H9 (cell line): ENCODE data around the gene TNFAIP8L3. TPM values are rescaled to one million over a fixed set of nuclear protein-coding genes. Genes with fewer than 3 reads are reported as not detected.
"Not testable (repeated sequence)": the region's sequence is repeated elsewhere in the genome, so short reads cannot be mapped to it uniquely, and the experiment has no call there.

ENCODE experiments used
- DNase-seq: peaks from one replicate; pipeline ENCODE4 v3.0.0-alpha.2; 2017
- H2AFZ ChIP-seq: one replicate; pipeline ENCODE4 v1.6.1; 2013; ENCODE audit warnings: mild to moderate bottlenecking, low read length, control low read depth, moderate library complexity
- H2AK5ac ChIP-seq: 2 replicates; pipeline ENCODE4 v1.6.1; 2013; ENCODE audit warnings: low read length, control low read depth, mixed read lengths; ENCODE audit not compliant: insufficient read length
- H2BK120ac ChIP-seq: one replicate; pipeline ENCODE4 v1.6.1; 2013; ENCODE audit warnings: low read depth, mild to moderate bottlenecking, low read length, control low read depth, inconsistent platforms; ENCODE audit not compliant: poor library complexity, severe bottlenecking
- H2BK12ac ChIP-seq: 2 replicates; pipeline ENCODE4 v1.6.1; 2013; ENCODE audit warnings: low read length, control low read depth, mixed read lengths, low read depth; ENCODE audit not compliant: insufficient read length
- H2BK15ac ChIP-seq: 2 replicates; pipeline ENCODE4 v1.6.1; 2013; ENCODE audit warnings: low read depth, low read length, control low read depth
- H2BK20ac ChIP-seq: one replicate; pipeline ENCODE4 v1.6.1; 2013; ENCODE audit warnings: low read depth, mild to moderate bottlenecking, low read length, control low read depth, inconsistent platforms; ENCODE audit not compliant: poor library complexity, severe bottlenecking
- H2BK5ac ChIP-seq: 2 replicates; pipeline ENCODE4 v1.6.1; 2013; ENCODE audit warnings: low read length, control low read depth, mixed read lengths; ENCODE audit not compliant: insufficient read length
- H3K14ac ChIP-seq: 2 replicates; pipeline ENCODE4 v1.6.1; 2013; ENCODE audit warnings: low read length, control low read depth; ENCODE audit not compliant: insufficient read depth
- H3K18ac ChIP-seq: 2 replicates; pipeline ENCODE4 v1.6.1; 2013; ENCODE audit warnings: low read depth, mild to moderate bottlenecking, mixed read lengths, low read length, control low read depth; ENCODE audit not compliant: insufficient read length
- H3K23ac ChIP-seq: 2 replicates; pipeline ENCODE4 v1.6.1; 2013; ENCODE audit warnings: low read length, control low read depth, mixed read lengths, low read depth; ENCODE audit not compliant: insufficient read length
- H3K23me2 ChIP-seq: 2 replicates; pipeline ENCODE4 v1.6.1; 2013; ENCODE audit warnings: low read depth, mild to moderate bottlenecking, mixed read lengths, low read length, control low read depth; ENCODE audit not compliant: insufficient read length, poor library complexity, severe bottlenecking
- H3K27ac ChIP-seq: 2 replicates; pipeline ENCODE4 v1.5.1; 2013; ENCODE audit warnings: low read length, control low read depth, mixed read lengths, low read depth; ENCODE audit not compliant: insufficient read length
- H3K27me3 ChIP-seq: 2 replicates; pipeline ENCODE4 v1.6.1; 2013; ENCODE audit warnings: low read length, control low read depth, inconsistent platforms; ENCODE audit not compliant: insufficient read depth
- H3K4ac ChIP-seq: 2 replicates; pipeline ENCODE4 v1.6.1; 2013; ENCODE audit warnings: low read depth, mild to moderate bottlenecking, control low read depth, inconsistent platforms, low read length, moderate library complexity
- H3K4me1 ChIP-seq: 2 replicates; pipeline ENCODE4 v1.6.1; 2013; ENCODE audit warnings: low read length, control low read depth, inconsistent platforms; ENCODE audit not compliant: insufficient read depth
- H3K4me2 ChIP-seq: 2 replicates; pipeline ENCODE4 v1.6.1; 2013; ENCODE audit warnings: low read length, control low read depth, mixed read lengths; ENCODE audit not compliant: insufficient read length, insufficient read depth
- H3K56ac ChIP-seq: 2 replicates; pipeline ENCODE4 v1.6.1; 2013; ENCODE audit warnings: low read depth, mild to moderate bottlenecking, mixed read lengths, low read length, control low read depth; ENCODE audit not compliant: insufficient read length
- H3K79me1 ChIP-seq: 2 replicates; pipeline ENCODE4 v1.6.1; 2013; ENCODE audit warnings: low read depth, mild to moderate bottlenecking, moderate library complexity, low read length, control low read depth, inconsistent platforms; ENCODE audit not compliant: insufficient read depth, poor library complexity, severe bottlenecking
- H3K79me2 ChIP-seq: 2 replicates; pipeline ENCODE4 v1.6.1; 2013; ENCODE audit warnings: low read length, control low read depth, inconsistent platforms; ENCODE audit not compliant: insufficient read depth
- H3K9ac ChIP-seq: 2 replicates; pipeline ENCODE4 v1.6.1; 2013; ENCODE audit warnings: low read length, control low read depth, mixed read lengths; ENCODE audit not compliant: insufficient read length; ENCODE audit errors: extremely low read depth
- H3K9me3 ChIP-seq: one replicate; pipeline ENCODE4 v1.6.1; 2013; ENCODE audit warnings: low read depth, low read length, inconsistent platforms; ENCODE audit not compliant: control insufficient read depth
- H3T11ph ChIP-seq: one replicate; pipeline ENCODE4 v1.6.1; 2013; ENCODE audit warnings: mild to moderate bottlenecking, low read length, control low read depth, inconsistent platforms
- H4K20me1 ChIP-seq: one replicate; pipeline ENCODE4 v1.6.1; 2013; ENCODE audit not compliant: control insufficient read depth, insufficient read length, insufficient read depth
- H4K5ac ChIP-seq: 2 replicates; pipeline ENCODE4 v1.6.1; 2013; ENCODE audit warnings: low read depth, mild to moderate bottlenecking, mixed read lengths, low read length, control low read depth; ENCODE audit not compliant: insufficient read length
- H4K8ac ChIP-seq: replicated peaks from 2 replicates; pipeline ENCODE4 v1.6.1; 2013; ENCODE audit warnings: low read length, control low read depth, mixed read lengths, low read depth; ENCODE audit not compliant: insufficient read length
- H4K91ac ChIP-seq: 2 replicates; pipeline ENCODE4 v1.6.1; 2013; ENCODE audit warnings: low read depth, mild to moderate bottlenecking, moderate library complexity, mixed read lengths, low read length, control low read depth; ENCODE audit not compliant: insufficient read length
- H3K27ac Mint-ChIP-seq, 3 experiments: 2 replicates in 2 of 3; 3 replicates in 1 of 3; pipeline ENCODE4 v1.8.0; 2020 to 2021; ENCODE audit warnings: mixed read lengths in 3 of 3, mild to moderate bottlenecking in 1 of 3, moderate library complexity in 1 of 3
- H3K27me3 Mint-ChIP-seq: 2 replicates; pipeline ENCODE4 v1.8.0; 2021; ENCODE audit warnings: low read depth, mild to moderate bottlenecking, moderate library complexity, mixed read lengths
- H3K36me3 Mint-ChIP-seq, 3 experiments: 2 replicates in 2 of 3; 3 replicates in 1 of 3; pipeline ENCODE4 v1.8.0; 2020 to 2021; ENCODE audit warnings: low read depth in 3 of 3, mixed read lengths in 3 of 3; ENCODE audit not compliant: insufficient read depth in 1 of 3
- H3K4me1 Mint-ChIP-seq, 2 experiments: 2 replicates each; pipeline ENCODE4 v1.8.0; 2020; ENCODE audit warnings: mixed read lengths in 2 of 2
- H3K4me3 Mint-ChIP-seq, 2 experiments: 2 replicates in 1 of 2; 3 replicates in 1 of 2; pipeline ENCODE4 v1.8.0; 2020 to 2021; ENCODE audit warnings: mild to moderate bottlenecking in 2 of 2, mixed read lengths in 2 of 2, moderate library complexity in 1 of 2
- H3K9me3 Mint-ChIP-seq, 2 experiments: 2 replicates in 1 of 2; 3 replicates in 1 of 2; pipeline ENCODE4 v1.8.0; 2020; ENCODE audit warnings: mild to moderate bottlenecking in 2 of 2, mixed read lengths in 2 of 2, moderate library complexity in 1 of 2
- WGBS: extraction: QIAGEN DNeasy Blood & Tissue Kit; methylation state at CpG from one replicate; pipeline ENCODE4 v1.1.7; 2013; ENCODE audit warnings: missing lambda C conversion rate, low lambda C conversion rate, mixed read lengths; ENCODE audit not compliant: insufficient read length; ENCODE audit errors: extremely low coverage; 5-methylcytosine and 5-hydroxymethylcytosine counted together
- total RNA-seq: library from RNA; stranded (reverse); gene quantifications from 2 replicates; pipeline ENCODE4 v1.2.1, GENCODE V29; 2021
- TF ChIP-seq, protein P1 (sequence below): fragments of 200-600 bp; sonication (generic); conservative IDR thresholded peaks from 3 replicates; pipeline ENCODE4 v1.8.0; 2021; ENCODE audit warnings: antibody characterized with exemption, mild to moderate bottlenecking

TNFAIP8L3 gene
- total RNA-seq, 1 experiment from 2014 or later = 0.22 TPM

DNA sequence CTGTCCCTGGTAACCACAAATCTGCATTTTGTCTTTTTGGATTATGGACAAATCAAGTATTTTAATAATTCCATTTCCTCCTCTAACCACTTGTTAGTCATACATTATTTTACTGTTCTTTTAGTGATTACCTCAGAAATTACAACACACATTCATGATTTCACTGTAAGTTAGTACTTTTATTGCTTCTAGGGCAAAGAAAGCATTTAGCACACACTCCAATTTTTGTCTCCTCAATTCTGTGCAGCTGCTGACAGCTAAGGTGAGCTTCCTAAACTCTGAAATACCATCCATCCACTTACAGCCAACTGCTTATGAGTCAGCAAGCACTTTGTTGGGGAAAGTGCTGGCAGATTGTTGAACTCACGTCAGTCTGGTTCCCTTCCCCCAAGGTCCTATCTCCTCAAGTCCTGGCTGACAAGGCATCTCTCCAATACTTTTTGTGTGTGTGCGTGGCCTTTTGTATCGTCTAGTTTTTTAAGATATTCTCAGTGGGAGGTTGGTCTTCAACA is 49.4 kb upstream of the TNFAIP8L3 start:
- Histone ChIP-seq H2BK120ac (no peak overlapping the region), H2AFZ (no peak overlapping the region)
- no peak for DNase-seq

DNA sequence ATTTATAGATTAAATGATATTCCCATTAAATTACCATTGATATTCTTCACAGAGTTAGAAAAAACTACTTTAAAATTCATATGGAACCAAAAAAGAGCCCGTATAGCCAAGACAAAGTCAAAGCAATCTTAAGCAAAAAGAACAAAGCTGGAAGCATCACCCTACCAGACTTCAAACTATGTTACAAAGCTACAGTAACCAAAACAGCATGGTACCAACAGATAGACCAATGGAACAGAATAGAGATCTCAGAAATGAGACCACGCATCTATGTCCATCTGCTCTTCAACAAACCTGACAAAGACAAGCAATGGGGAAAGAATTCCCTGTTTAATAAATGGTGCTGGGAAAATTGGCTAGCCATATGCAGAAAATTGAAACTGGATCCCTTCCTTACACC is 45.6 kb upstream of the TNFAIP8L3 start:
- H2BK5ac ChIP-seq, H4K8ac ChIP-seq, H3K79me1 ChIP-seq, H3K18ac ChIP-seq, H3K23ac ChIP-seq, H2AK5ac ChIP-seq, H3K56ac ChIP-seq, H2AFZ ChIP-seq, H4K5ac ChIP-seq, H2BK12ac ChIP-seq, H4K91ac ChIP-seq, H3K4me1 ChIP-seq, H3T11ph ChIP-seq, H3K23me2 ChIP-seq, H3K4ac ChIP-seq, H3K4me1 Mint-ChIP-seq, H3K9ac ChIP-seq, H2BK120ac ChIP-seq, H3K27ac ChIP-seq, H3K27me3 ChIP-seq, H3K36me3 Mint-ChIP-seq, H3K79me2 ChIP-seq, H3K14ac ChIP-seq, H3K27me3 Mint-ChIP-seq, H3K9me3 ChIP-seq, H3K4me3 Mint-ChIP-seq, H2BK15ac ChIP-seq, H3K27ac Mint-ChIP-seq, DNase-seq, H2BK20ac ChIP-seq, H4K20me1 ChIP-seq, H3K4me2 ChIP-seq: not testable (repeated sequence)
- WGBS = no CpG with 5 or more reads among the region's 2 CpGs
- H3K9me3 Mint-ChIP-seq = peaks cover 7 to 10% of the 10 kb centered on the region in 2 experiments; a peak in 4 of 5 replicates

More for the DNA sequence above, 49.4 kb upstream of the TNFAIP8L3 start:
- Histone ChIP-seq H2AK5ac (no peak overlapping the region), H3K23ac (no peak overlapping the region), H3K14ac (no peak overlapping the region), H3K79me2 (no peaks in the 10 kb centered on the region), H3K56ac (no peak overlapping the region), H4K91ac (no peak overlapping the region), H3K4ac (no peak overlapping the region), H3K79me1 (no peaks in the 10 kb centered on the region), H3K9ac (no peak overlapping the region), H2BK5ac (no peak overlapping the region), H3K4me1 (no peaks in the 10 kb centered on the region), H3K18ac (no peak overlapping the region), H4K8ac (no peak overlapping the region), H3K27ac (no peak overlapping the region), H3K23me2 (no peaks in the 10 kb centered on the region), H3K9me3 (no peaks in the 10 kb centered on the region), H4K5ac (no peak overlapping the region), H3T11ph (no peak overlapping the region), H4K20me1 (no peaks in the 10 kb centered on the region), H3K4me2 (no peak overlapping the region), H2BK20ac (no peak overlapping the region), H2BK15ac (no peak overlapping the region), H3K27me3 (no peaks in the 10 kb centered on the region), H2BK12ac (no peak overlapping the region)
- peaks cover 4 to 6% of the 10 kb centered on the region in 2 experiments; a peak in 2 of 4 replicates for H3K4me1 Mint-ChIP-seq
- TF ChIP-seq, protein P1, sequence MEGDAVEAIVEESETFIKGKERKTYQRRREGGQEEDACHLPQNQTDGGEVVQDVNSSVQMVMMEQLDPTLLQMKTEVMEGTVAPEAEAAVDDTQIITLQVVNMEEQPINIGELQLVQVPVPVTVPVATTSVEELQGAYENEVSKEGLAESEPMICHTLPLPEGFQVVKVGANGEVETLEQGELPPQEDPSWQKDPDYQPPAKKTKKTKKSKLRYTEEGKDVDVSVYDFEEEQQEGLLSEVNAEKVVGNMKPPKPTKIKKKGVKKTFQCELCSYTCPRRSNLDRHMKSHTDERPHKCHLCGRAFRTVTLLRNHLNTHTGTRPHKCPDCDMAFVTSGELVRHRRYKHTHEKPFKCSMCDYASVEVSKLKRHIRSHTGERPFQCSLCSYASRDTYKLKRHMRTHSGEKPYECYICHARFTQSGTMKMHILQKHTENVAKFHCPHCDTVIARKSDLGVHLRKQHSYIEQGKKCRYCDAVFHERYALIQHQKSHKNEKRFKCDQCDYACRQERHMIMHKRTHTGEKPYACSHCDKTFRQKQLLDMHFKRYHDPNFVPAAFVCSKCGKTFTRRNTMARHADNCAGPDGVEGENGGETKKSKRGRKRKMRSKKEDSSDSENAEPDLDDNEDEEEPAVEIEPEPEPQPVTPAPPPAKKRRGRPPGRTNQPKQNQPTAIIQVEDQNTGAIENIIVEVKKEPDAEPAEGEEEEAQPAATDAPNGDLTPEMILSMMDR = no peak
- H3K9me3 Mint-ChIP-seq = peaks cover 7 to 10% of the 10 kb centered on the region in 2 experiments; a peak in 4 of 5 replicates
- H3K27me3 Mint-ChIP-seq = peaks cover 4% of the 10 kb centered on the region; the same call in 1 of the 2 replicates
- H3K4me3 Mint-ChIP-seq = no peak overlapping the region
- H3K27ac Mint-ChIP-seq = peak overlapping the region in 1 of 3 experiments; percentile 64; a peak in 1 of 7 replicates
- no CpG with 5 or more reads among the region's 3 CpGs for WGBS
- H3K36me3 Mint-ChIP-seq = no peaks in the 10 kb centered on the region
